NCI-H2227 (cell line): ENCODE results near the gene ACBD7.
A peak's percentile ranks its signal among the peaks of the same experiment; 100 is the strongest.

Experiments
- DNase-seq: peaks from one replicate; lab custom pipeline; 2025; ENCODE audit not compliant: unreplicated experiment; lab: John Stamatoyannopoulos, UW

The ACBD7 gene

GRCh38 chr10:15088428-15089261, at the start of gene ACBD7:
Gene ACBD7, minus strand, starts transcription at chr10:15088776. Its CDS starts 48 bp downstream, at chr10:15088728.
- peak; percentile 90 for DNase-seq

- DNase-seq: no peak
Measured at GRCh38 chr10:15137636-15138035, 49.1 kb upstream of the ACBD7 start.

GRCh38 chr10:15137036-15137359, 48.4 kb upstream of the ACBD7 start:
- DNase-seq: no peak

GRCh38 chr10:15136129-15137035, 47.8 kb upstream of the ACBD7 start:
- DNase-seq: no peak

- DNase-seq: no peak
Measured at GRCh38 chr10:15131330-15131729, 42.8 kb upstream of the ACBD7 start.

- DNase-seq: no peak
Measured at GRCh38 chr10:15124908-15125307, 36.3 kb upstream of the ACBD7 start.

- no peak for DNase-seq
Measured at GRCh38 chr10:15124190-15124589, 35.6 kb upstream of the ACBD7 start.

- DNase-seq: no peak
Measured at GRCh38 chr10:15123749-15124184, 35.2 kb upstream of the ACBD7 start.

- DNase-seq: no peak
Measured at GRCh38 chr10:15122477-15123030, 34.0 kb upstream of the ACBD7 start.

- no peak for DNase-seq
Measured at GRCh38 chr10:15121707-15122106, 33.1 kb upstream of the ACBD7 start.

- no peak for DNase-seq
Measured at GRCh38 chr10:15120523-15120922, 31.9 kb upstream of the ACBD7 start.

- no peak for DNase-seq
Measured at GRCh38 chr10:15118615-15119014, 30.0 kb upstream of the ACBD7 start.

GRCh38 chr10:15116225-15116624, 27.6 kb upstream of the ACBD7 start:
- no peak for DNase-seq

- no peak for DNase-seq
Measured at GRCh38 chr10:15113766-15114165, 25.2 kb upstream of the ACBD7 start.

GRCh38 chr10:15112657-15113056, 24.1 kb upstream of the ACBD7 start:
- DNase-seq: no peak

- DNase-seq: peak; percentile 64
Measured at GRCh38 chr10:15106352-15107013, 17.9 kb upstream of the ACBD7 start.

- no peak for DNase-seq
Measured at GRCh38 chr10:15103513-15103912, 14.9 kb upstream of the ACBD7 start.

- DNase-seq: no peak
Measured at GRCh38 chr10:15099886-15100285, 11.3 kb upstream of the ACBD7 start.

- peak; percentile 94 for DNase-seq
Measured at GRCh38 chr10:15097011-15097812, 8.6 kb upstream of the ACBD7 start, which contains the start of gene RPP38. Gene RPP38, plus strand, starts transcription at chr10:15097355. Its CDS starts 5,960 bp downstream, at chr10:15103315.

- no peak for DNase-seq
Measured at GRCh38 chr10:15096661-15097010, 8.1 kb upstream of the ACBD7 start.
